WTC11 (cell line): Measurements from ENCODE around the gene SORL1. TPM values are rescaled to one million over a fixed set of nuclear protein-coding genes. Genes with fewer than 3 reads are reported as not detected.
"Not testable (repeated sequence)": the region's sequence is repeated elsewhere in the genome, so short reads cannot be mapped to it uniquely, and the experiment has no call there.

Source experiments
- ATAC-seq: fragments of 200-7000 bp; cut with Tn5 transposase; 2 replicates; pipeline ENCODE4 v1.10.0; 2021; ENCODE audit warnings: mild to moderate bottlenecking, moderate library complexity
- CTCF ChIA-PET: fragments of 300-600 bp; sonication (Branson Sonifier 250); formaldehyde crosslinking; loops from one replicate; lab custom pipeline; 2021; ENCODE audit warnings: antibody characterized with exemption; lab: Charles Lee
- POLR2A ChIA-PET: fragments of 350-600 bp; sonication (Branson Sonifier 250); formaldehyde crosslinking; loops from one replicate; lab custom pipeline; 2021; ENCODE audit warnings: antibody characterized with exemption; lab: Charles Lee
- DNase-seq: peaks from one replicate; pipeline ENCODE4 v3.0.0; 2021; ENCODE audit warnings: low spot score
- H3K27ac Mint-ChIP-seq: 2 replicates; pipeline ENCODE4 v1.8.0; 2021; ENCODE audit warnings: mixed read lengths
- H3K27me3 Mint-ChIP-seq: 2 replicates; pipeline ENCODE4 v1.8.0; 2021; ENCODE audit warnings: low read depth, mild to moderate bottlenecking, moderate library complexity, mixed read lengths
- H3K36me3 Mint-ChIP-seq: 2 replicates; pipeline ENCODE4 v1.8.0; 2021; ENCODE audit warnings: mixed read lengths
- H3K4me1 Mint-ChIP-seq: 2 replicates; pipeline ENCODE4 v1.8.0; 2022; ENCODE audit warnings: mixed read lengths
- H3K4me3 Mint-ChIP-seq: 2 replicates; pipeline ENCODE4 v1.8.0; 2021; ENCODE audit warnings: mild to moderate bottlenecking, moderate library complexity, mixed read lengths
- H3K9me3 Mint-ChIP-seq: 2 replicates; pipeline ENCODE4 v1.8.0; 2021; ENCODE audit warnings: mixed read lengths
- ATF1 ChIP-seq: sonication (generic); formaldehyde crosslinking; IDR thresholded peaks from 2 replicates; pipeline ENCODE4 v1.8.1; 2023; ENCODE audit warnings: mild to moderate bottlenecking, moderate library complexity, missing genetic modification reagents
- CREM ChIP-seq: sonication (generic); formaldehyde crosslinking; IDR thresholded peaks from 2 replicates; pipeline ENCODE4 v1.8.1; 2022; ENCODE audit warnings: mild to moderate bottlenecking, missing genetic modification reagents, moderate library complexity
- FOXJ3 ChIP-seq: sonication (generic); formaldehyde crosslinking; IDR thresholded peaks from 2 replicates; pipeline ENCODE4 v1.9.0; 2021; ENCODE audit warnings: missing genetic modification reagents, mild to moderate bottlenecking, borderline replicate concordance
- GRHL2 ChIP-seq: fragments of 250-450 bp; sonication (Bioruptor Pico); IDR thresholded peaks from 2 replicates; pipeline ENCODE4 v1.8.0; 2022; ENCODE audit warnings: mild to moderate bottlenecking, moderate library complexity; ENCODE audit not compliant: insufficient replicate concordance, severe bottlenecking
- HMGA2 ChIP-seq: fragments of 250-450 bp; sonication (Bioruptor Pico); IDR thresholded peaks from 2 replicates; pipeline ENCODE4 v1.4.0; 2021; ENCODE audit warnings: mild to moderate bottlenecking, moderate library complexity
- MYBL2 ChIP-seq: sonication (generic); formaldehyde crosslinking; IDR thresholded peaks from 2 replicates; pipeline ENCODE4 v1.8.1; 2023; ENCODE audit warnings: mild to moderate bottlenecking, moderate library complexity, missing genetic modification reagents
- NFATC4 ChIP-seq: fragments of 250-450 bp; sonication (Bioruptor Pico); IDR thresholded peaks from 2 replicates; pipeline ENCODE4 v1.9.0; 2021; ENCODE audit warnings: mild to moderate bottlenecking
- SOX15 ChIP-seq: fragments of 250-450 bp; sonication (Bioruptor Pico); IDR thresholded peaks from 2 replicates; pipeline ENCODE4 v1.9.0; 2021; ENCODE audit warnings: mild to moderate bottlenecking
- SP1 ChIP-seq: sonication (generic); formaldehyde crosslinking; conservative IDR thresholded peaks from 2 replicates; pipeline ENCODE4 v1.8.1; 2022; ENCODE audit warnings: missing genetic modification reagents
- TCF7 ChIP-seq: sonication (generic); formaldehyde crosslinking; IDR thresholded peaks from 2 replicates; pipeline ENCODE4 v1.8.0; 2022; ENCODE audit warnings: mild to moderate bottlenecking, low read depth, missing genetic modification reagents, moderate library complexity
- TEAD4 ChIP-seq: sonication (generic); formaldehyde crosslinking; IDR thresholded peaks from 2 replicates; pipeline ENCODE4 v1.8.0; 2022; ENCODE audit warnings: mild to moderate bottlenecking, missing genetic modification reagents
- ZBTB21 ChIP-seq: sonication (generic); formaldehyde crosslinking; IDR thresholded peaks from 2 replicates; pipeline ENCODE4 v1.8.1; 2023; ENCODE audit warnings: mild to moderate bottlenecking, missing genetic modification reagents, borderline replicate concordance
- ZNF138 ChIP-seq: sonication (generic); formaldehyde crosslinking; conservative IDR thresholded peaks from 2 replicates; pipeline ENCODE4 v1.8.1; 2022; ENCODE audit warnings: mild to moderate bottlenecking, moderate library complexity, missing genetic modification reagents
- ZNF423 ChIP-seq: fragments of 250-450 bp; sonication (Bioruptor Pico); IDR thresholded peaks from 2 replicates; pipeline ENCODE4 v2.1.2; 2022; ENCODE audit warnings: mild to moderate bottlenecking, moderate library complexity
- ZNF671 ChIP-seq: fragments of 250-450 bp; sonication (Bioruptor Pico); IDR thresholded peaks from 2 replicates; pipeline ENCODE4 v1.8.0; 2021; ENCODE audit warnings: mild to moderate bottlenecking
- total RNA-seq: library from RNA; stranded (reverse); gene quantifications from 3 replicates; pipeline ENCODE4 v1.2.3, GENCODE V29; 2021
- TF ChIP-seq, protein P1 (sequence below): sonication (generic); formaldehyde crosslinking; IDR thresholded peaks from 2 replicates; pipeline ENCODE4 v1.8.1; 2023; ENCODE audit warnings: mild to moderate bottlenecking, missing genetic modification reagents, borderline replicate concordance
- TF ChIP-seq, protein P2 (sequence below): sonication (generic); formaldehyde crosslinking; IDR thresholded peaks from 2 replicates; pipeline ENCODE4 v1.8.1; 2022; ENCODE audit warnings: missing genetic modification reagents, borderline replicate concordance
- TF ChIP-seq, protein P3 (sequence below): sonication (generic); formaldehyde crosslinking; IDR thresholded peaks from 2 replicates; pipeline ENCODE4 v1.8.0; 2022; ENCODE audit warnings: mild to moderate bottlenecking, missing genetic modification reagents
- TF ChIP-seq, protein P4 (sequence below): sonication (generic); formaldehyde crosslinking; IDR thresholded peaks from 2 replicates; pipeline ENCODE4 v1.8.1; 2022; ENCODE audit warnings: mild to moderate bottlenecking, missing genetic modification reagents, moderate library complexity, borderline replicate concordance
- TF ChIP-seq, protein P5 (sequence below): sonication (generic); formaldehyde crosslinking; IDR thresholded peaks from 2 replicates; pipeline ENCODE4 v1.8.0; 2022; ENCODE audit warnings: mild to moderate bottlenecking, missing genetic modification reagents

The SORL1 gene
- total RNA-seq, 1 experiment from 2014 or later, result 87.1 TPM

DNA sequence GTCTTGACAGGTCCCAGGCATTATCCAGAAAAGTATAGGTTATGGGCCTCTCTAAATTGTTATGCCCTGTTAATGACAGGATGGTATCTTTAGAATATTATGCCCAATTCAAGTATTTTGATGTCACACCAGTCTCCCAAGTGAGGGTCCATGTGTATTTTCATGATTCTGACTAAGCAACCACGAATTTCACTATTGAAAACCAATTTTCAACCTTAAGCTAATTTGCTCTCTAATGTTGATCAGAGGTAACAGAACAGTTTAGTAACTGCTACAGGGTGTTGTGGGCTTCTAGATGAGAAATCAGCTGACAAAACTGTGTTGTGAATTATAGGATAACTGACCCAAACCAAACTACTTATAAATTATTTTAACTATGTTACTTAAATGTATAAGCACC, 48.6 kb downstream of the SORL1 start (continued):
- TF ChIP-seq, protein P1, sequence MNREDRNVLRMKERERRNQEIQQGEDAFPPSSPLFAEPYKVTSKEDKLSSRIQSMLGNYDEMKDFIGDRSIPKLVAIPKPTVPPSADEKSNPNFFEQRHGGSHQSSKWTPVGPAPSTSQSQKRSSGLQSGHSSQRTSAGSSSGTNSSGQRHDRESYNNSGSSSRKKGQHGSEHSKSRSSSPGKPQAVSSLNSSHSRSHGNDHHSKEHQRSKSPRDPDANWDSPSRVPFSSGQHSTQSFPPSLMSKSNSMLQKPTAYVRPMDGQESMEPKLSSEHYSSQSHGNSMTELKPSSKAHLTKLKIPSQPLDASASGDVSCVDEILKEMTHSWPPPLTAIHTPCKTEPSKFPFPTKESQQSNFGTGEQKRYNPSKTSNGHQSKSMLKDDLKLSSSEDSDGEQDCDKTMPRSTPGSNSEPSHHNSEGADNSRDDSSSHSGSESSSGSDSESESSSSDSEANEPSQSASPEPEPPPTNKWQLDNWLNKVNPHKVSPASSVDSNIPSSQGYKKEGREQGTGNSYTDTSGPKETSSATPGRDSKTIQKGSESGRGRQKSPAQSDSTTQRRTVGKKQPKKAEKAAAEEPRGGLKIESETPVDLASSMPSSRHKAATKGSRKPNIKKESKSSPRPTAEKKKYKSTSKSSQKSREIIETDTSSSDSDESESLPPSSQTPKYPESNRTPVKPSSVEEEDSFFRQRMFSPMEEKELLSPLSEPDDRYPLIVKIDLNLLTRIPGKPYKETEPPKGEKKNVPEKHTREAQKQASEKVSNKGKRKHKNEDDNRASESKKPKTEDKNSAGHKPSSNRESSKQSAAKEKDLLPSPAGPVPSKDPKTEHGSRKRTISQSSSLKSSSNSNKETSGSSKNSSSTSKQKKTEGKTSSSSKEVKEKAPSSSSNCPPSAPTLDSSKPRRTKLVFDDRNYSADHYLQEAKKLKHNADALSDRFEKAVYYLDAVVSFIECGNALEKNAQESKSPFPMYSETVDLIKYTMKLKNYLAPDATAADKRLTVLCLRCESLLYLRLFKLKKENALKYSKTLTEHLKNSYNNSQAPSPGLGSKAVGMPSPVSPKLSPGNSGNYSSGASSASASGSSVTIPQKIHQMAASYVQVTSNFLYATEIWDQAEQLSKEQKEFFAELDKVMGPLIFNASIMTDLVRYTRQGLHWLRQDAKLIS, result no peak
- TF ChIP-seq TEAD4 (CRISPR knock-in tag) (no peak), GRHL2 (CRISPR knock-in tag) (no peak), MYBL2 (CRISPR knock-in tag) (no peak), FOXJ3 (CRISPR knock-in tag) (no peak), ATF1 (no peak), ZNF423 (CRISPR knock-in tag) (no peak), CREM (no peak), SOX15 (CRISPR knock-in tag) (no peak), ZBTB21 (CRISPR knock-in tag) (no peak)
- TF ChIP-seq, protein P2, sequence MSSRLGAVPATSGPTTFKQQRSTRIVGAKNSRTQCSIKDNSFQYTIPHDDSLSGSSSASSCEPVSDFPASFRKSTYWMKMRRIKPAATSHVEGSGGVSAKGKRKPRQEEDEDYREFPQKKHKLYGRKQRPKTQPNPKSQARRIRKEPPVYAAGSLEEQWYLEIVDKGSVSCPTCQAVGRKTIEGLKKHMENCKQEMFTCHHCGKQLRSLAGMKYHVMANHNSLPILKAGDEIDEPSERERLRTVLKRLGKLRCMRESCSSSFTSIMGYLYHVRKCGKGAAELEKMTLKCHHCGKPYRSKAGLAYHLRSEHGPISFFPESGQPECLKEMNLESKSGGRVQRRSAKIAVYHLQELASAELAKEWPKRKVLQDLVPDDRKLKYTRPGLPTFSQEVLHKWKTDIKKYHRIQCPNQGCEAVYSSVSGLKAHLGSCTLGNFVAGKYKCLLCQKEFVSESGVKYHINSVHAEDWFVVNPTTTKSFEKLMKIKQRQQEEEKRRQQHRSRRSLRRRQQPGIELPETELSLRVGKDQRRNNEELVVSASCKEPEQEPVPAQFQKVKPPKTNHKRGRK (CRISPR knock-in tag), result no peak
- TF ChIP-seq, protein P3, sequence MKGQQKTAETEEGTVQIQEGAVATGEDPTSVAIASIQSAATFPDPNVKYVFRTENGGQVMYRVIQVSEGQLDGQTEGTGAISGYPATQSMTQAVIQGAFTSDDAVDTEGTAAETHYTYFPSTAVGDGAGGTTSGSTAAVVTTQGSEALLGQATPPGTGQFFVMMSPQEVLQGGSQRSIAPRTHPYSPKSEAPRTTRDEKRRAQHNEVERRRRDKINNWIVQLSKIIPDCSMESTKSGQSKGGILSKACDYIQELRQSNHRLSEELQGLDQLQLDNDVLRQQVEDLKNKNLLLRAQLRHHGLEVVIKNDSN (CRISPR knock-in tag), result no peak

DNA sequence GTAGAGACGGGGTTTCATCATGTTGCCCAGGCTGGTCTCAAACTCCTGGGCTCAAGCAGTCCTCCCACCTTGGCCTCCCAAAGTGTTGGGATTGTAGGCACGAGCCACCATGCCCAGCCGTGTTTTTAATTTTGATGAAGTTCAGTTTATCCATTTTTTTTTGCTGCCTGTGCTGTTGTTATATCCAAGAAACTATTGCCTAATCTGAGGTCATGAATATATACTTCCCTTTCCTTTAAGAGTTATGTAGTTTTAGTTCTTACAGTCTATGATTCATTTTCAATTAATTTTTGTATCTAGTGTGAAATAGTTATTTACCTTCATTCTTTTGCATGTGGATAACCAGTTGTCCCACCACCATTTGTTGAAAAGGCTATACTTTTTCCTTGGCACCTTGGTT, 50.9 kb downstream of the SORL1 start:
- POLR2A ChIA-PET, result no interaction called here
- H3K27me3 Mint-ChIP-seq, result no peaks in the 10 kb centered on the region
- no peak for TF ChIP-seq HMGA2 (CRISPR knock-in tag)
- TF ChIP-seq CREM, result no peak
- TF ChIP-seq ZNF671 (CRISPR knock-in tag), result no peak
- no peak for TF ChIP-seq TCF7
- no peak for TF ChIP-seq SP1
- TF ChIP-seq, protein P4, sequence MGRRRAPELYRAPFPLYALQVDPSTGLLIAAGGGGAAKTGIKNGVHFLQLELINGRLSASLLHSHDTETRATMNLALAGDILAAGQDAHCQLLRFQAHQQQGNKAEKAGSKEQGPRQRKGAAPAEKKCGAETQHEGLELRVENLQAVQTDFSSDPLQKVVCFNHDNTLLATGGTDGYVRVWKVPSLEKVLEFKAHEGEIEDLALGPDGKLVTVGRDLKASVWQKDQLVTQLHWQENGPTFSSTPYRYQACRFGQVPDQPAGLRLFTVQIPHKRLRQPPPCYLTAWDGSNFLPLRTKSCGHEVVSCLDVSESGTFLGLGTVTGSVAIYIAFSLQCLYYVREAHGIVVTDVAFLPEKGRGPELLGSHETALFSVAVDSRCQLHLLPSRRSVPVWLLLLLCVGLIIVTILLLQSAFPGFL (CRISPR knock-in tag), result no peak
- TF ChIP-seq, protein P5, sequence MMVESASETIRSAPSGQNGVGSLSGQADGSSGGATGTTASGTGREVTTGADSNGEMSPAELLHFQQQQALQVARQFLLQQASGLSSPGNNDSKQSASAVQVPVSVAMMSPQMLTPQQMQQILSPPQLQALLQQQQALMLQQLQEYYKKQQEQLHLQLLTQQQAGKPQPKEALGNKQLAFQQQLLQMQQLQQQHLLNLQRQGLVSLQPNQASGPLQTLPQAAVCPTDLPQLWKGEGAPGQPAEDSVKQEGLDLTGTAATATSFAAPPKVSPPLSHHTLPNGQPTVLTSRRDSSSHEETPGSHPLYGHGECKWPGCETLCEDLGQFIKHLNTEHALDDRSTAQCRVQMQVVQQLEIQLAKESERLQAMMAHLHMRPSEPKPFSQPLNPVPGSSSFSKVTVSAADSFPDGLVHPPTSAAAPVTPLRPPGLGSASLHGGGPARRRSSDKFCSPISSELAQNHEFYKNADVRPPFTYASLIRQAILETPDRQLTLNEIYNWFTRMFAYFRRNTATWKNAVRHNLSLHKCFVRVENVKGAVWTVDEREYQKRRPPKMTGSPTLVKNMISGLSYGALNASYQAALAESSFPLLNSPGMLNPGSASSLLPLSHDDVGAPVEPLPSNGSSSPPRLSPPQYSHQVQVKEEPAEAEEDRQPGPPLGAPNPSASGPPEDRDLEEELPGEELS (CRISPR knock-in tag), result no peak
- no peak for TF ChIP-seq NFATC4 (CRISPR knock-in tag)
- TF ChIP-seq ZNF138 (CRISPR knock-in tag), result no peak
- TF ChIP-seq, all 79 proteins: peak for 0
- DNase-seq (no peak), ATAC-seq (no peak)
- H3K36me3 Mint-ChIP-seq, result peaks cover 88% of the 10 kb centered on the region
- peaks cover 49% of the 10 kb centered on the region for H3K9me3 Mint-ChIP-seq
- no peak overlapping the region for H3K27ac Mint-ChIP-seq
- no peak overlapping the region for H3K4me3 Mint-ChIP-seq
- CTCF ChIA-PET, result no interaction called here
- peaks cover 4% of the 10 kb centered on the region for H3K4me1 Mint-ChIP-seq

DNA sequence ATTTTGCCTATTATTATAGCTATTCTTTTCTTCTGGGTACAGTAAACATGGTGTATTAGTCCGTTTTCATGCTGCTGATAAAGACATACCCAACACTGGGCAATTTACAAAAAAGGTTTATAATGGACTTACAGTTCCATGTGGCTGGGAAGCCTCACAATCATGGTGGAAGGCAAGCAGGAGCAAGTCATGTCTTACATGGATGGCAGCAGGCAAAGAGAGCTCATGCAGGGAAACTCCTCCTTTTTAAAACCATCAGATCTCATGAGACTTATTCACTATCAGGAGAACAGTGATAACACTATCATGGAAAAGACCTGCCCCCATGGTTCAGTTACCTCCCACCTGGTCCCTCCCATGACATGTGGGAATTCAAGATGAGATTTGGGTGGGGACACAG, 54.1 kb downstream of the SORL1 start:
- POLR2A ChIA-PET, H3K27ac Mint-ChIP-seq, ATAC-seq, CTCF ChIA-PET, H3K27me3 Mint-ChIP-seq, DNase-seq, H3K4me3 Mint-ChIP-seq: not testable (repeated sequence)
- Mint-ChIP-seq H3K36me3 (peaks cover 79% of the 10 kb centered on the region), H3K9me3 (peaks cover 50% of the 10 kb centered on the region), H3K4me1 (peaks cover 13% of the 10 kb centered on the region)
